GM10248 (cell line): Measurements from ENCODE around the gene PARD3B.

Experiments
- CTCF ChIA-PET: fragments of 300-600 bp; sonication (Branson Sonifier 250); formaldehyde crosslinking; extraction: SDS; loops from one replicate; lab custom pipeline; 2021; ENCODE audit warnings: antibody characterized with exemption; lab: Yijun Ruan, JAX
- POLR2A ChIA-PET: fragments of 350-650 bp; sonication (Branson Sonifier 250); formaldehyde crosslinking; extraction: SDS; loops from one replicate; lab custom pipeline; 2020; ENCODE audit warnings: antibody characterized with exemption; lab: Yijun Ruan, JAX
- DNase-seq: peaks from one replicate; pipeline ENCODE4 v3.0.0; 2012; ENCODE audit errors: extremely low spot score
- CTCF ChIP-seq: IDR thresholded peaks from 2 replicates; pipeline ENCODE4 v1.5.1; 2012; ENCODE audit warnings: mild to moderate bottlenecking, low read depth; ENCODE audit errors: extremely low read depth, missing control alignments, control extremely low read depth

The PARD3B gene

GRCh38 chr2:204834716-204835384 lies 289.6 kb downstream of the PARD3B start:
- CTCF ChIA-PET, result interaction anchor here (1.3 to 1.5 kb wide), 3 partner anchors 9 to 14 kb away, joined by 3 to 4 read pairs (median 3); no protein-coding TSS in a partner anchor
- TF ChIP-seq CTCF, result no peak
- no peak for DNase-seq
- POLR2A ChIA-PET, result no interaction called here

GRCh38 chr2:204835786-204836185 lies 290.5 kb downstream of the PARD3B start:
- no peak for TF ChIP-seq CTCF
- POLR2A ChIA-PET, result no interaction called here
- CTCF ChIA-PET, result interaction anchor here (1.5 kb wide), 1 partner anchor 10 kb away, joined by 3 read pairs; no protein-coding TSS in a partner anchor

GRCh38 chr2:204840504-204840903 lies 295.2 kb downstream of the PARD3B start:
- TF ChIP-seq CTCF, result no peak
- POLR2A ChIA-PET, result no interaction called here
- CTCF ChIA-PET, result interaction anchor here (1.0 to 1.3 kb wide), 3 partner anchors 11 to 839 kb away, joined by 3 read pairs; no protein-coding TSS in a partner anchor
- DNase-seq, result no peak

More at GRCh38 chr2:204835786-204836185, 290.5 kb downstream of the PARD3B start:
- DNase-seq, result no peak

- TF ChIP-seq CTCF, result no peak
- DNase-seq, result no peak
- POLR2A ChIA-PET, result no interaction called here
- CTCF ChIA-PET, result no interaction called here
These were observed 296.8 kb downstream of the PARD3B start for GRCh38 chr2:204842068-204842467.

GRCh38 chr2:204842661-204843485 lies 297.6 kb downstream of the PARD3B start:
- CTCF ChIA-PET, result no interaction called here
- no peak for DNase-seq
- TF ChIP-seq CTCF, result no peak
- POLR2A ChIA-PET, result no interaction called here

- TF ChIP-seq CTCF, result no peak
- CTCF ChIA-PET, result no interaction called here
- DNase-seq, result no peak
- POLR2A ChIA-PET, result no interaction called here
These were observed 301.2 kb downstream of the PARD3B start for GRCh38 chr2:204846471-204846870.
